Esophagus (tissue), 2 donors: ENCODE data around the gene GNPDA1. TPM values are rescaled to one million over a fixed set of nuclear protein-coding genes. Genes with fewer than 3 reads are reported as not detected.

ENCODE experiments used
- H3K27ac ChIP-seq, 2 donors: one replicate each; pipeline ENCODE4 v1.5.1; 2013; ENCODE audit warnings: low read depth in 2 of 2, mild to moderate bottlenecking in 2 of 2, inconsistent platforms in 1 of 2, low read length in 1 of 2, moderate library complexity in 1 of 2
- H3K27me3 ChIP-seq, 2 donors: one replicate each; pipeline ENCODE4 v1.6.1; 2013; ENCODE audit warnings: low read length in 2 of 2, control low read depth in 1 of 2, mild to moderate bottlenecking in 1 of 2; ENCODE audit not compliant: insufficient read depth in 2 of 2, control insufficient read depth in 1 of 2
- H3K36me3 ChIP-seq, 2 donors: one replicate each; pipeline ENCODE4 v1.6.1; 2013; ENCODE audit warnings: low read length in 1 of 2; ENCODE audit not compliant: control insufficient read depth in 2 of 2, insufficient read depth in 2 of 2
- H3K4me1 ChIP-seq, 2 donors: one replicate each; pipeline ENCODE4 v1.6.1; 2013; ENCODE audit warnings: low read length in 1 of 2; ENCODE audit not compliant: control insufficient read depth in 2 of 2, insufficient read depth in 2 of 2
- H3K4me3 ChIP-seq, 2 donors: one replicate each; pipeline ENCODE4 v1.5.1; 2013; ENCODE audit warnings: low read length in 2 of 2, mild to moderate bottlenecking in 2 of 2, low read depth in 1 of 2, moderate library complexity in 1 of 2
- H3K9me3 ChIP-seq, 2 donors: one replicate each; pipeline ENCODE4 v1.6.1; 2013; ENCODE audit warnings: mild to moderate bottlenecking in 2 of 2, low read depth in 1 of 2, low read length in 1 of 2, moderate library complexity in 1 of 2; ENCODE audit not compliant: control insufficient read depth in 2 of 2, insufficient read depth in 1 of 2
- WGBS, 2 donors: extraction: QIAGEN DNeasy Blood & Tissue Kit; methylation state at CpG; one replicate each; pipeline ENCODE4 v1.1.7; 2013; 5-methylcytosine and 5-hydroxymethylcytosine counted together
- polyA plus RNA-seq, 2 donors: library from polyadenylated mRNA; stranded (reverse); fragments of 200-250 nt; gene quantifications; one replicate each; pipeline ENCODE4 v1.2.3, GENCODE V29; 2013
- donor health status: healthy with polysubstance abuse.
- donor health status: Bipolar disorder and iron deficiency.

Gene GNPDA1
- polyA plus RNA-seq, 2 donors: 6.2 to 8.5 TPM

DNA sequence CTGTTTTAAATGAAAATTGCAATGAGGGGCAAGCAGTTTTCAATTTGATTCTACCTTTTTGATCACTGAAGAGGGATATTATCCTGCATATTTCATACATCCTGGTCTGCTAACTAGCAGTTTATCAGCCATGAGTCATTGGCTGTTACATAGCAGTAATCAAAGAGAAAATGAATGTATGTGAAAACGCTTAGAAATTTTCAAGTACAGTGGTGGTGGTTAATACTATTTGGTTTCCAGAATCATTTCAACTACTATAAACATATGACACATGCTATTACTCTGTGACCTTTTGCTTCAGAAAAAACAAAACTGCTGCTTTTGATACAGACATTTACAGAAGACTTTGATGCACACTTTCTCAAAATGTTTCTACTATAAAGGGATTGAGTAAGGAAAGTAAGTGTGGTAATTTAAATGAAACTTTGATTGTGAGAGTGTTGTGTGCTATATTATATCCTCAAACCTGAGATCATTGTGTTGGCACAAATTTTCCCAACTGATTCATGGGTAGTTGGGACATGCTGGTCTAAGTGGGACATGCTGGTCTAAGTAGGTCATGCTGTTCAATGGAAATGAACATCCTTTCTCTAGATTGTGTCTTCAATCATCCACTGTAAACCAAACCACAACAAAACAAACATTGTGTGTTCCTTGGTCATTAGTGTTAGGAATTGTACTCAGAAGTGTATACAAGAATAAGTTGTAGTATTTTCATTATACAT lies 38.8 kb downstream of the GNPDA1 start:
- peaks cover 0 to 2% of the 10 kb centered on the region in 2 donors for H3K4me1 ChIP-seq
- WGBS, 2 donors: 58 to 61% methylated on average over 1 of the region's 1 CpG
- H3K4me3 ChIP-seq: no peak overlapping the region
- H3K9me3 ChIP-seq: no peaks in the 10 kb centered on the region
- H3K27me3 ChIP-seq: no peaks in the 10 kb centered on the region
- H3K36me3 ChIP-seq: peaks cover 0 to 6% of the 10 kb centered on the region in 2 donors
- H3K27ac ChIP-seq: no peak overlapping the region

DNA sequence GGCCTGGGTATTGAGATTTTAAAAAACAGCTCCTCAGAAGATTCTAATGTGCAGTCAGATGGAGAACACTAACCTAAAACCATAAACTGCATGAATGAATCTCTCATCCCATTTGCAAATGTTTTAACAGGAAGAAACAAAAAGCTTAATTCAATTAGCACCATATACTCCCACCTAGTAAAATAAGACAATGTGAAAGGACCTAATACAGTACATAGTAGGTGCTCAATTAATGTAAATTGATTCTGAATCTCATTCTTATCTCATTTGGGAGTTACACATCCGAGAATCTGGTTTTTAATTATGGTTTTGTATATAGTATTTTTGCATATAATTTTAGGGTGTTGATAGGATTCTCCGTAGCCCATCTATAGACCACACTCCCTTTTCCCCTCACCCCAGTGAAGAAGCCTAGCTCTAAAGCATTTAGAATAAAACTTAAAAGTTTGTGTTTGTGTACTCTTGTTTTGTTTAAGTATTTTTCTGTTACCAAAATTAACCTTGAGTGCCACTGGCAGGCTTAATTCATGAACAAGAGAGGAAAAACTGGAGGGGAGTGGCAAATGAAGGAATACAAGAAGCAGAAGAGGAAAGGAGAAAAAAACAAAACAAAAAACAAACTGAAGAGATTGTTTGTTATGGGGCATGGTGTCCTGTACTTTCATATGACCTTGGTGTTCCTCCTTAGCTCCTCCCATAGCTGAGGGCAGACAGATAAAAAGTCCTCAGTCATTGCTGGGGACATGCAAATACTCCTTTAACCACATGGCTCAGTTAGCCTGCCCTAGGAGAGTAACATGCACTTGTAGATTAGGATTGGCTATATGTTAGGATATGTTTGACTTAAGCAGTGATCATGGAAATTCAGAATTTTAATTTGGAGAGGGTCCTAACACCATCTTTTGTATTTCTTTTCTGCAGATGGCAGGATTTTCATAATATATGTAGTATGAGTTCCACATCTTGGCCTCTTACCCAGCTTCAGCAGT lies 42.8 kb downstream of the GNPDA1 start:
- Histone ChIP-seq H3K4me1 (no peaks in the 10 kb centered on the region), H3K27me3 (no peaks in the 10 kb centered on the region), H3K27ac (peak overlapping the region; percentile 97 to 98), H3K9me3 (no peaks in the 10 kb centered on the region), H3K4me3 (peak overlapping the region; percentile 55 to 83), H3K36me3 (no peaks in the 10 kb centered on the region)
- WGBS, 2 donors: 63 to 73% methylated on average over 2 of the region's 2 CpGs

DNA sequence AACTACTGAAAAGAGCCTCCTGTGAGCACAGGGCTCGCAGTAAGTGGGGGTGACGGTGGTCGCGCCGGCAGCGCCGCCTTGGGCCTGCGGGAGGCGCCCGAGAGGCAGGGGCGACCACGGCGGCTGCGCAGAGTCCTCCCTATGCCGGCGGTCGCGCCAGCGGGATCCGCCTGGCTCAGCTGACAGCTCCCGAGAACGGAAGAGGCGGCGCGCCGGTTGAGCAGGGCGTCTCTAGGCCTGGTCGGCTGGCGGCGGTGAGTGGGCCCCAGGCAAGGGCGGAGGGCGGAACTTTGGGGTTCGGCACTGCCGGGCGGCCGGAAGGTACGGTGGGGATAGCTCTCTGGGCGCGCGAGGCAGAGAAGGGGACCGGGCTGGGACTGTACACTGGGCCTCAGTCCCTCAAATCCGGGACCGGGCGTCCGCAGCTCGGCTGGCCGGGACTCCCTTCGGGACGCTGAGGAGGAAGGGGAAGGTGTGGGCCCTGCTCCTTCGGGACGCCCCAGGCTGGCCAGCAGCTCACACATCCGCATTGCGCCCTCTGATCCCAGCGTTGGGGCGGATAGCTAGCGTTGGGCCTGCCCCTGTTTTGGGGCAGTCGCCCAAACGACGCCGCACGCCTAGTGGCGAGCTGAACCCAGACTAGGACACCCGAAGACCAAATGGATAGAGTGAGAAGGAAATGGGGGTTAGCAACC lies 43.8 kb downstream of the GNPDA1 start, which contains the start of gene RNF14:
Gene RNF14, plus strand, starts transcription at position 192 of the 695 bp plus-strand sequence. CDS start 4,484 bp downstream, outside the sequence.
- Histone ChIP-seq H3K27ac (peak within 1 kb of the TSS; percentile 97 to 98), H3K4me3 (peak within 1 kb of the TSS; percentile 55 to 83), H3K36me3 (no peaks in the 10 kb centered on the region), H3K4me1 (no peaks in the 10 kb centered on the region), H3K27me3 (no peaks in the 10 kb centered on the region), H3K9me3 (no peaks in the 10 kb centered on the region)
- 0% methylated on average over 61 to 63 of the region's 63 CpGs for WGBS, 2 donors

GRCh38 chr5:141966963-141967333 lies 45.9 kb downstream of the GNPDA1 start:
- no peaks in the 10 kb centered on the region for H3K36me3 ChIP-seq
- H3K9me3 ChIP-seq: no peaks in the 10 kb centered on the region
- no peaks in the 10 kb centered on the region for H3K27me3 ChIP-seq
- no peak overlapping the region for H3K4me3 ChIP-seq
- no peak overlapping the region for H3K27ac ChIP-seq
- no peaks in the 10 kb centered on the region for H3K4me1 ChIP-seq
- WGBS, 2 donors: 95 to 96% methylated on average over 2 of the region's 2 CpGs

DNA sequence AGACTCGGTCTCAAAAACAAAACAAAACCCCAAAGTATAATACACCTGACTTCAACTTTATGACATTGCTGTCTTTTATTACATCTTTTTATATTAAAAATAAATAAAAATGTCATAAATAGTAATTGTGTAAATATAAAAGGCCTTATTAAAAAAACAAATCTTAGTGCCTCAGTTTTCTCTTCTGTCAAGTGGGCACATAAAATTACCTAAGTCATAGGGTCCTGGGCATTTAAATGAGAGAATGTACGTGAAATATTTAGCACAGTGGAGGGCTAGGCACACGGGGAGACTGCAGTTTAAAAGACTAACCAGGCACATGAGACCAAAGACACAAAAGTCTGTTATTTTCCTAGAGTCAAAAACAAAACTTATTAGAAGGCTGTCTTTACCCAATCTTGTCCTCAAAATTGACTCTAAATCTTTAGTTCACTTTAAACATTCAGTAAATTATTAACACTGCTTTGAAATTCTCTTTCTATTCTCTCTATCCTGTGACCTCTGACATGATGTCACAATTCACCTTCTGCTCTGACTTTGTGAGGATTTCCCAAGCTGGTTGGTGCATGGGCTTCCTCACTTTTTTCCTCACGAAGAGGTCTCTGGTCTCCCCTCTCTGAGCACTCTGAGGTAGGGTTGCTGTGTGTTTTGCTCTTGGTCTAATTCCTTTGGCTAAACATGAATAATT lies 46.4 kb downstream of the GNPDA1 start:
- Histone ChIP-seq H3K36me3 (no peaks in the 10 kb centered on the region), H3K4me3 (no peak overlapping the region), H3K27me3 (no peaks in the 10 kb centered on the region), H3K9me3 (no peaks in the 10 kb centered on the region), H3K4me1 (no peaks in the 10 kb centered on the region), H3K27ac (no peak overlapping the region)
- WGBS, 2 donors: 83 to 91% methylated on average over 4 of the region's 4 CpGs

GRCh38 chr5:141965071-141965470 lies 47.8 kb downstream of the GNPDA1 start:
- WGBS, 2 donors: 69 to 73% methylated on average over 7 of the region's 7 CpGs

GRCh38 chr5:141963701-141964100 lies 49.1 kb downstream of the GNPDA1 start:
- no peaks in the 10 kb centered on the region for H3K9me3 ChIP-seq
- no peaks in the 10 kb centered on the region for H3K4me1 ChIP-seq
- no peaks in the 10 kb centered on the region for H3K27me3 ChIP-seq
- H3K4me3 ChIP-seq: no peak overlapping the region
- 58 to 64% methylated on average over 3 of the region's 3 CpGs for WGBS, 2 donors
- no peaks in the 10 kb centered on the region for H3K36me3 ChIP-seq
- H3K27ac ChIP-seq: no peak overlapping the region

More at GRCh38 chr5:141965071-141965470, 47.8 kb downstream of the GNPDA1 start:
- Histone ChIP-seq H3K9me3 (no peaks in the 10 kb centered on the region), H3K27me3 (no peaks in the 10 kb centered on the region), H3K4me1 (no peaks in the 10 kb centered on the region), H3K4me3 (no peak overlapping the region), H3K36me3 (no peaks in the 10 kb centered on the region), H3K27ac (no peak overlapping the region)

DNA sequence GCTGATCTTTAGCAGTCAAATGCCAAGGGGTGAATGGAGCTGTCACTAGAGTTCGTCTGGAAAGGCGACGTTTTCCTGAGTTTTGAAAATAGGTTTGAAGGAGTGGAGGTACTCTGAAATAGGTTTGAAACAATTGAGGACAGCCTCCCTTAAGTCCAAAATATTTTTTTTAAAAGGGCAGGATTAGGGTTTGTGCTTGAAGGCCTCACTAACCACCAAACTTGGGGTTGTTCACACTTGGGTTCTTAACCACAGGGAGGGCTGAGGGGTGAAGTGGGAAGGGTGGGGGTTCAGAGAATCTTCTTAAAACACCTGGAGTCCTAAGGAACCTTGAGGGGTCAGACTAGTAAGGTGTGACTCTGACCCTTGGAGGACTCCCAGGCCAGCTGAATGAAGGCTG lies 51.4 kb downstream of the GNPDA1 start:
- Histone ChIP-seq H3K4me3 (no peak overlapping the region), H3K9me3 (no peaks in the 10 kb centered on the region), H3K27me3 (no peaks in the 10 kb centered on the region), H3K4me1 (peaks cover 0 to 3% of the 10 kb centered on the region in 2 donors), H3K27ac (no peak overlapping the region), H3K36me3 (no peaks in the 10 kb centered on the region)
- WGBS, 2 donors: 87 to 93% methylated on average over 3 of the region's 3 CpGs
